Right ventricle myocardium inferior (tissue), 1 donor: ENCODE data around the gene PNMA8C. TPM values are rescaled to one million over a fixed set of nuclear protein-coding genes. Genes with fewer than 3 reads are reported as not detected.
"Not testable (repeated sequence)": the region's sequence is repeated elsewhere in the genome, so short reads cannot be mapped to it uniquely, and the experiment has no call there.

Source experiments
- ATAC-seq: fragments of 200-7000 bp; cut with Tn5 transposase; one replicate; pipeline ENCODE4 v1.9.1; 2020; ENCODE audit warnings: mild to moderate bottlenecking, moderate library complexity
- DNase-seq: peaks from one replicate; pipeline ENCODE4 v3.0.0; 2021; ENCODE audit errors: missing footprints
- intact Hi-C: fragments of 100-400 bp; cut with DNase I; formaldehyde crosslinking; loops from one replicate; pipeline ENCODE4 v1.11.0; 2022
- total RNA-seq: library from RNA; stranded (reverse); fragmentation: NEBNext Ultra II Directional; extraction: Animal tissue kit (Norgen Biotek cat#: 25700); gene quantifications from one replicate; pipeline ENCODE4 v1.2.1, GENCODE V29; 2021
- donor health status: DM: no; HTN: yes; CAD: no; lungs with severe emphysema.

PNMA8C gene
- total RNA-seq, 1 donor from 2014 or later: not detected

DNA sequence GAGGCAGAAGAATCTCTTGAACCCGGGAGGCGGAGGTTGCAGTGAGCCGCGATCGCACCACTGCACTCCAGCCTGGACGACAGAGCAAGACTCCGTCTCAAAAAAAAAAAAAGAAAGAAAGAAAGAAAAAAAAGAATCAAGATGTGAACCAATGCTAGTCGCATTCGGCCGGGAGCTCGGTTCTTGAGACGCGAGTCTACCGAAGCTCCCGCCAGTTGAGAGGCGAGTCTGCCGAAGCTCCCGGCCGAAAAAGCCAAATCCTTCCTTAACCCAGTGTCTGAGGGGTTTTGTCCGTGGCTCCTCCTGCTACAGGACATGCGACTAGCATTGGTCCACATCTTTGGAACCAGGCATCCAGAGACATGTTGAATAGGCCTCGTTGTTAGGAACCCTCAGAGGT, 13.8 kb downstream of the PNMA8C start:
- ATAC-seq, intact Hi-C loops: not testable (repeated sequence)
- peak; percentile 57 for DNase-seq

DNA sequence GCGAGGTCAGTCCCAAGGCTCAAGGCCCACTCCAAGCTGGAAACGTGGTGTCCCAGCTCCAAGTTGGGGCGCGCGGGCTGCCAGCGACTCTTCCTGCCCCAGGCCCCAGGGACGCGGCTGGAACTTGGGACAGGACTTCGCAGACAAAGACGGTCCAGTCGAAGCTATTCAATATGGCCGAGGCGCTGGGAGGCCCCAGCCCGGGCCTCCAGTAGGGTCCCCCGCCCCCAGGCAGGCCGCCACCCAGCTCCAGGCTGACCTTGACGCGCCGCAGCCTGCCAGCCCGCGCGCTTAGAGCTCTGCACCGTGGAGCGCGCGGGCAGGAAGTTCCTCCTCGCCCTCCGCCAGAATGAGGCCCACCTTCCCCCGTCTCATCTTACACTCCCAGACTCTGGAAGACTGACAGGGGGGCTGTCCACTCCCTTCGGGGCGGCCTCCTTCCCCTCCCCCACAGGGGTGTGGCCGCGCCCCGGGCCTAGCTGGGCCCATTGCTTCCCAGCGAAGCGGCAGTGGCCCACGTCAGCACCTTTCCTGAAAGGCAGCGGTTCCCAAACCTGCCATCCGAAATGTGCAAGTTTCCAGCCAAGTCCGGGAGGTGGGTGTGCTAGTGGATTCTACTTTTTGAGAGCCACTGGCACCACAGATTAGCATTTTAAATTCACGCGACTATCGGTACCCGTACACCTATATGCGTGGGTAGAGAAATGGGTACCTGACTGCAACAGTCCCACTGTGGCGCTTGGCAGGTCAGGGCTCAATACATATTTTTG, 15.3 kb downstream of the PNMA8C start, which contains the start of gene CCDC8:
CCDC8 (minus strand) TSS at position 303 of the 770 bp plus-strand sequence. CDS start 754 bp downstream, outside the sequence.
- DNase-seq (peak; percentile 91), ATAC-seq (peak; percentile 91)
- intact Hi-C loops: no loop called here

DNA sequence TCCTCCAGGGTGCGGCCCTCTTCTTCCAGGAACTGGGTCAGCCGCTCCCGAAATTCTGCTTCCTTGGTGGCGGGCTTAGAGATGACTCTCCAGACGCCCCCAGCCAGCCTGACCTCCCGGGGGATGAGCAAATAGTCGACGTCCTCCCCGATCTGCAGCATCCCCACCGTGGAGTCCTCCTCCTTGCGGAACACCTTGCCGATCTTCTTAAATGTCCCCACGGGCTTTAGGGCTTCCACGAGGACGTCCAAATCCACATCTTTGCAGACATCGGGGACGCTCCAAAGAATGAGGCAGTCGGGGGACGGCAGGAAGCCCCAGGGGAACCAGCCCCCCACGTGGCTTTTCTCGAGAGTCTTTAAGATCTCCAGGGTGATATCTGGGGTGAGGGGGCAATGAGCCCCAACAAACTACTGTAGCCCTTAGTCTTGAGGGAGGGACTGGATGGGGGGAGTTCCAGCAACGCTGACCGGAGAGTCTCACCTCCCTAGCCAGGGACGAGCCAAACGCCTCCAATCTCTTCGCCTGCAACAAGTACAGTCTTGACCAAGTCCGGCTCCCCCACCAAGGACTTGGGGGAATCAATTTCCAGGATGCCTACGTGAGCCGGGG, 16.0 kb downstream of the PNMA8C start:
- DNase-seq (no peak), ATAC-seq (no peak)
- intact Hi-C loops: no loop called here

DNA sequence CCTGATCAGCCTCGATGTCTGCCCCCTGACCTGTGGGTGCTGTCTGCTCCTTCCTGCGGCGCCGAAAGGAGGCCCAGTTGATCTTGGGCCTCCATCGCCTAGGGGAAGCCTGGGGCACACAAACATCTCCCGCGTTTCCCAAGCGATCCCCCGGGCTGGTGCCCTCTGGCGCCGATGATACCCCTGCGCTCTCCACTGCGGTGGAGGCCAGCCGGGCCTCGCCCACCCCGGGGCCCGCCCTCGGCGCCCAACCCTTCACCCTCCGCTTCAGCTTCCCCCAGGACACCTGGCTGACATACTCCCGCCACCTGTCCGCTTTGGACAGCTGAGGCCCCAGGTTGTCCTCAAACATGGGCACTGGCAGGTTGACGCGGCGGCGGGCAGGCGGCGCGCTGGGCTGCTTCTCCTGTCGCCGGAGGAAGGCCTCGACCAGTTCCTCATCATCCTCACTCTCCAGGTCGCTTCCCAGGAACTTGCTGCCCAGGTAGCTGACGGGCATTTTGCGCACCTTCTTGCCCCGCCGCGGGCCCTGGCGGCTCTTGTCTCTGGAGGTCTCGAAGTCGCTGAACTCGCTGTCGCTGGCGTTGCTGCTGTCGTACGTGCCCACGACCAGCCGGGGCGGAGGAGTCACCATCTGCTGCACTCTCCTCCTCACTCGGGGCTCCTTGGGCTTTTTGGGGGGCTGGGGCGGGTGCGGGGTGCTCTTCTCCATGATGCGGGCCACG, 16.6 kb downstream of the PNMA8C start:
- ATAC-seq (no peak), DNase-seq (peak; percentile 47)
- intact Hi-C loops: no loop called here

DNA sequence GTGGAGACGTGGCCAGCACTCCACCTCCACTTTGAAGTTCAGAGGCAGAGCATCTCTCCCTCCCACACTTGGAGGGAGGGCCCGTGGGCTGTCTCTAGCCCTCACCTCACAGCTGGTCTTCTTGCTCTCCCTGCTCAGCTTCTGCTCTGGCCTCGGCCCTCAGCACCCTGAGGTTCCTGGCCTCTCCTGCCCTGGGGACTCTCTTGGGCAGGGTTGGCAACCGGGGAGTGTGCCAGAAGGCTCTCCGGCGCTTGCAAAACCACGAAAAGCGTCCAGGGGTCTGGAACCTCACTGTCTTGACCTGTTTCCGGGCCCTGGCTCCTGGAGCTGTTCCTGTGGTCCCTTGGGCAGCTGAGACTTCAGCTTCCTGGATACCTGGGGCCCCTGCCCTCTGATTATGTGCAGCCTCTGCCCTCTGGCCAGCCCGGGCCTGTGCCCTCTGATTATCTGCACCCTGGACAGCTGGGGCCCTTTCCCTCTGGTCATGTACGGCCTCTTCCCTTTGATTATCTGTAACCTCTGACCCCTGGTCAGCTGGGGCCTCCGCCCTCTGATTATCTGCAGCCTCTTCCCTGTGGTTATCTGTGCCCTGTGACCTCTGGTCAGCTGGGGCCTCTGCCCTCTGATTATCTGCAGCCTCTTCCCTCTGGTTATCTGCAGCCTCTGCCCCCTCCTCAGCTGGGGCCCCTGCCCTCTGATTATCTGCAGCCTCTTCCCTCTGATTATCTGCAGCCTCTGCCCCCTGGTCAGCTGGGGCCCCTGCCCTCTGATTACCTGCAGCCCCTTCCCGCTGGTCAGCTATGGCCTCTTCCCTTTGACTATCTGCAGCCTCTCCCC, 17.4 kb downstream of the PNMA8C start:
- ATAC-seq: no peak
- intact Hi-C loops: no loop called here

DNA sequence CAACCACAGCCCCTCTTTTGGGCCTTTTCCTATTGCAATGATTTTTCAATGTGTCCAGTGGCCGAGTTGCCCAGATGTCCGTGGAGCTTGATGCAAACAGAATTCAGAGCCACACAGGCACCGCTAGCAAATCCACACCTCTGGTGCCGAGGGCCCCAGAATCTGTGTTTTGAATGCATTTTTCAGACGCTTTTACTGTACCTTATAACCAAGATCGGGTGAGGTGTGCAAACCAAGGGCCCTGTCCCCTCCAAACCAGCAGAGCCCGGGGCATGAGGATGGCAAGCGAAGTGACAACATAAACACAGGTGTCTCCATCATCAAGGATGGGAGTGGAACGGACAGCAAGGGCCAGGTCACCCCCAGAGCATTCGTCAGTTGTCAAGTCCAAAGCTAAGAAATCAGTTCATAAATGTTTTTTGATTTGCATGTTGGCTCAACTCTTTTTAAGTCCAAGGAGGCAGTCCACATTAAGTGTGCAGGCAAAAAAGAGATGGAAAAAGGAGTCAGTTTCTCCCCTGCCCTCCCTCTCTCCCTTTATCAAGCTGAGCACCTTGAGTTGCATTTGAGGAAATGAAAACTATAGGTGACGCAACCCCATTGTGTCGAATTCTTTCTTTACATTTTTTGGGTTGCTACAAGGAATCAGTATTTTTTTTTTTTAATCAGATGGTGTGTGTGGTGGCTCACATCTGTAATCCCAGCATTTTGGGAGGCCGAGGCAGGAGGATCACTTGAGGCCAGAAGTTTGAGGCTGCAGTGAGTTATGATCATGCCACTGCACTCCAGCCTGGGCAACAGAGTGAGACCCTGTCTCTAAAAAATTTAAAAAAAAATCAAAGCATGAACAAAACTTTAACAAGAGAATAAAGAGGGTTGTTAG, 18.3 kb downstream of the PNMA8C start:
- no peak for ATAC-seq
- intact Hi-C loops: no loop called here
- peak; percentile 57 for DNase-seq

More for the DNA sequence above, 17.4 kb downstream of the PNMA8C start:
- peak; percentile 56 for DNase-seq

DNA sequence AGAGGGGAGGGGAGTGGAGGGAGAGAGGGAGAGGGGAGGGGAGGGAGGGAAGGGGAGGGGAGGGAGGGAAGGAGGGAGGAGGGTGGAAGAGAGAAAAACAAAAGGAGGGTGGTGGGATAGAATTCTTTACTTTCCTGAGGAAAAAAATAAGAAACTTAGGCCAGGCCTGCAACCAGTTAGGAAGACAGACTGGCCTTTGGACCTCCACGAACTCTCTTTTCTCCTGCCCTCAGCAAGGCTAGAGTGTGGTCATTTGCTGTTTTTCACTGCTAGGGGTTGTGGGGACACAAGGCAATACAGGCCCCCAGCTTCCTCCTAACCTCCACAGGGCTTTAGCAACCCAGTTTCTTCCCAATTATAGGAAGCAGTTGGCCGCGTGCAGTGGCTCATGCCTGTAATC, 19.5 kb downstream of the PNMA8C start:
- ATAC-seq (no peak), DNase-seq (peak; percentile 14)
- intact Hi-C loops: no loop called here

DNA sequence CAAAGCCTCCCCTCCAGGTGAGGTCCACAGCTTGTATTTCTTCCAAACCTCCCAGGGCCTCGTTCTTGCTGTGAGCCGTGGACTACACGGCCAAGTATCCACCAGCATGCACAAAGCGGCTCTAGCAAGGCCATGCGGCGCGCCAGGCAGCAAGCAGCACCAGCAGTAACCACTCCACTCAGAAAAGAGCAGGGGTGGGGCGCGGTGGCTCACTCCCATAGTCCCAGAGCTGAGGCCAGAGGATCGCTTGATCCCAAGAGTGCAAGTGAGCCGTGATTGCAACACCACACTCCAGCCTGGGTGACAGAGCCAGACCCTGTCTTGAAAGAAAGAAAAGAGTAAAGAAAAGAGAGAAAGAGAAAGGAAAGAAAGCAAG, 20.1 kb downstream of the PNMA8C start:
- intact Hi-C loops: no loop called here
- ATAC-seq (peak; percentile 68), DNase-seq (peak; percentile 88)

DNA sequence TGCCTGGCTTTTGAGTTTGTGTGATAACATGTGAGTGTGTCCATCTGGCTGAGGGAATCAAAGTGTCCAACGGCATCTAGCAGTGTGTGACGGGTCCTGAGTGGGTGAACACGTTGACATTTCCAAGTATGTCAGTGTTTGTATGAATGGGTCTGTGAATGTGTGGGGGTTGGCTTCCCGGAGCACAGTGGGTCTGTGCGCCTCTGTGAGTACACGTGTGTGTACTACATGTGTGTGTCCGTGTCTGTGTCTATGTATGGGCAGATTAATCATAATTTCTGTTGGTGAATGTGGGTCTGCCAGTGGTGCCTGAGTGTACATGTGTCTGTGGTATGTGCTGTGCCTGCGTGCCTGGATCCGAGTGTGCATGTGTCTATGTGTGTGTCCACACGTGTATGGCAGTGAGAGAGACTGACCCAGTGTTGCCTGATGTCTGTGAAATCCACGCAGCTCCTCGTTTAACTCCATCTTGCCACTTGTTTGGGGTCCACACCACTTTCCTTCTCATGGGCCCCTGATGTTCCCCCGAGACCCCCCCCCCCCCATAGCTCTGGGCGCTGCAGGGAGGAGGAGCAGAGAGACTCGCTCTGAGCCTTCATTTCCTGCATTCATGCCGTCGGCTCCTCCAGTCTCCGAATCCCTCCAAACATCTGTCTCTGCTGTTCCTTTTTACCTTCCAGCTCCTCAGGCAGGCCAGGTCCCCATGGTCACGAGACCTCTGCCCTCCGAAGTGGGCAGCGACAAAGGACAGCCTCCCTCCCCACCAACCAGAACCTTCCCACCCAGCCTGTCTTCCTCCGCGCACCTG, 20.7 kb downstream of the PNMA8C start:
- intact Hi-C loops: no loop called here
- ATAC-seq (peak; percentile 14), DNase-seq (peak; percentile 53)

DNA sequence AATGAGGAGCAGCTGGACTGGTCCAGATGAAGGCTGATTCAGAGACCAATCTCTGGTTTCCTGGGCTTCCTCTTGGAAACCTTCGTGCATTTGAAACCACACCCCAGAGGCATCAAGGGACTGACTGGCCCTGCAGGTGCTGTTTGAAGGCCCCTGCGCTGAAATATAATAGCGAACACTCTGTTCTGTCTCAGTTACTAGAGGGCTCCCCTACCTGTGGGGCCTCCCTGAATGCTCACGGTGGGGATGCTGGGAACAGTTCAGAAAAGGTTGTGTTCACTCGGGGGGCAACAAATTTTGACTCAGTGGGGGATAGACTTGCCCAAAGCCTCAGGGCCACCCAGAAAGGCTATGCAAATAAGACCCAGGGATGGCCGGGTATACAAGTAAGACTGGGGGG, 21.8 kb downstream of the PNMA8C start:
- ATAC-seq: no peak
- intact Hi-C loops: no loop called here
- DNase-seq: no peak

DNA sequence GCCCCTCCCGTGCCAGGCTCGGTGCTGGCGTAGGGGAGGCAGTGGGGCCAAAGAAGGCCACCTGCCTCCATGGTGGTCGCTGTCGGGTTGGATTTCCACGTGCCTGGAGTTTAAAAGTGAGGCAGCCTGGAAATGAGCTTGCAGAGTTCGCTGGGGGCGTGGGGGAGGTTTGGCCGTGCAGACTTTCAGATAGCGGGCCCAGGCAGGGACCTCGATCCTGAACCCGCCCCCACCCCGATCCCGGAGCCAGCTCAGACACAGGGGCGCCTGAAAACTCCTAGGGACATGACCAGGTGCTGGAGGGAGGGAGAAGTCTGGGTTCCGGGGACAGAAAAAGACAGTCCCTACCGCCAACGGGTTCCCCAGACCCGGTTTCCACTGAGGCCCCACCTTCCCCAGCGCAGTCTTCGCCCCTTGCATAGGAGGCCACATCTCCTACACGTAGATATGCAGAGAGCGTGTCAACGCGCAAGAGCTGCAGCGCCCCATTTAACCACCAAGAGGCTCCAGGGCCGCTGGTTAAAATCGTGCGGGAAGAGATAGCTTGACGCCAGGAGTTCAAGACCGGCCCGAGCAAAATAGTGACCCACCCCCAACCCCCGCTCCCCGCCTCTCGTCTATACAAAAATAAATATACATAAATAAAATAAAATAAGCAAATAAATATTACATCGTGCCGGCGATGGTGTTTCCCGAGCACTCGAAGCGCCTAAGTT, 23.8 kb downstream of the PNMA8C start:
- ATAC-seq (no peak), DNase-seq (peak; percentile 60)
- intact Hi-C loops: no loop called here

DNA sequence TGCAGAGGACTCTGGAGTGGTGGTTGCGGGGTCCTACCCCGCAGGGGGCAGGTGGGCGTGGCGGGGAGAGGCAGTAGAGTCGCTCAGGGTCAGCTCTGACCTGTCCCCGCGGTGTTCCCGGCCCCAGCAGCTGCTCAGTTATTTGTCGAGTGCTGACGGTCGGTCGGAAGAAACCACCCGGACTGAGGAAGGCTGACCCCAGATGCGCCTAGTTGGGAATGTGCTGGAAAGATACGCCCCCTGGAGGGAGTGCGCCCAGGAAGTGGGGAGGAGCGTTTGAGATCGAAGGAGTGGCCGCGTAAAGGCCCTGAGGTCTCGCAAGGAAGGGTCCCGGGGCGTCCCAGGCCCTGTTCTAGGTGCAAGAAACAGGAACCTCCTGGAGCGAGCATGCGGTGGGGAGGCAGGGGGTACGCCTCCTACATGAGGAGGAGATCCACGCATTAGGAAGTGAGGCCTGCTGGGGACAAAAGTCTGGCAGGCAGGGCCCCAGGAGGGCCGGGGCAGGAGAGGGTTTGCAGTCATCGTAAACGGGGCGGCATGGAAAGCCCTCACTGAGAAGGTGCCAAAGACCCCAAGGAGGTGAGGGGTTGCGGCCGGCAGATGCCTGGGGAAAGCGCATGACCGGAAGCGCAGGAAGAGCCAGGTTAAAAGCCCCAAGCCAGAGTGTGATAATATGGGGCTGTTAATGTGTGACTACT, 24.5 kb downstream of the PNMA8C start:
- peak; percentile 77 for DNase-seq
- intact Hi-C loops: no loop called here
- peak; percentile 53 for ATAC-seq

DNA sequence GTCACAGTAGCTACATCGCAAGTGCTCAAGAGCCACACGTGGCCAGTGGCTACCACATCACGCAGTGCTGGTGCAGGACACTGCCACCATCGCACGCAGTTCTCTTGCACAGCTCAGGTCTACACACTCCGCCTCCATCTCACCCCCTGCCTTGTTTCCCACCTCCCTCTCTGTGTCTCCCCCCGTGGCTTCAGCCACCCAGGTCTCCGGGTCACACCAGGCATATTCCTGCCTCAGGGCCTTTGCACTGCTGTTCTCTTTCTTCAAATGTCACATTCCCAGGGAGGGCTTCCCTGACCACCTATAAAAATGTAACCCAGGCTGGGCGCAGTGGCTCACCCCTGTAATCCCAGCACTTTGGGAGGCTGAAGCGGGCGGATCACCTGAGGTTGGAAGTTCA, 26.0 kb downstream of the PNMA8C start:
- peak; percentile 27 for DNase-seq
- no peak for ATAC-seq
- intact Hi-C loops: loop anchor here (1.0 kb wide), 1 partner anchor 86 kb away; no protein-coding TSS in a partner anchor

DNA sequence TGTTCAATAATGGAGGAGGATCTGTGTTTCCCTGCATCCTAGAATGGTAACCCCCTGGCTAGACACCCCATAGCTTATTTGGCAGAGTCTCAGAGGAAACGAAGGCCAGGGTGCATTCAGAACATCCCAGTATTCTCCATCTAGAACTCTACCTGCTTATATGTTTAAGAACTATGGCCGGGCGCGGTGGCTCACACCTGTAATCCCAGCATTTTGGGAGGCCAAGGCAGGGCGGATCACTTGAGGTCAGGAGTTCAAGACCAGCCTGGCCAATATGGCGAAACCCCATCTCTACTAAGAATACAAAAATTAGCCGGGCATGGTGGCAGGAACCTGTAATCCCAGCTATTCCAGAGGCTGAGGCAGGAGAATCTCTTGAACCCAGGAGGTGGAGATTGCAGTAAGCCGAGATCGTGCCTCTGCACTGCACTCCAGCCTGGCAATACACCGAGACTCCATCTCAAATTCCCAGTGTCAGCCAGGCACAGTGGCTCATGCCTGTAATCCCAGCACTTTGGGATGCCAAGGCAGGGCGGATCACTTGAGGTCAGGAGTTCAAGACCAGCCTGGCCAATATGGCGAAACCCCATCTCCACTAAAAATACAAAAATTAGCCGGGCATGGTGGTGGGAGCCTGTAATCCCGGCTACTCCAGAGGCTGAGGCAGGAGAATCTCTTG, 30.8 kb downstream of the PNMA8C start:
- DNase-seq: peak; percentile 22
- intact Hi-C loops: loop anchor here (2.0 kb wide), 1 partner anchor 115 kb away; no protein-coding TSS in a partner anchor
- not testable (repeated sequence) for ATAC-seq

DNA sequence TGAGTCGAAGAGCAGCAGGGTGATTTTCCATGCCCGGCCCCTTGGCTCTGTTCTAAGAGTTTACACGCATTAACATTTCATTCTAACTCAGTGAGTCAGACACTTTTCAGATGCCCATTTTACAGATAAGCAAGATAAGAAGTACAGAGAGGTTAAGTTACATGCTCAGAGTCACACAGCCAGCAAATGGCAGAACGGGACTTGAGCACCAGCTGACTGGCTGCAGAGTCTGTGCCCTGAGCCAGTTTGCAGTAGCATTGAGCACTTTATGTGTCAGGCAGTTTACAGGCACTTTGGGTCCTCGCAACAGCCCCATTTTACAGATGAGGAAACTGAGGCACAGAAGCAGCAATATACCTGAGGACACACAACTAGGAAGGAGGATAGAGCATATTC, 34.3 kb downstream of the PNMA8C start:
- DNase-seq (peak; percentile 7), ATAC-seq (no peak)
- intact Hi-C loops: loop anchor here (5.0 kb wide), 1 partner anchor 112 kb away; no protein-coding TSS in a partner anchor
